ENCODE measurements around the gene PLN.

Gene PLN

DNA sequence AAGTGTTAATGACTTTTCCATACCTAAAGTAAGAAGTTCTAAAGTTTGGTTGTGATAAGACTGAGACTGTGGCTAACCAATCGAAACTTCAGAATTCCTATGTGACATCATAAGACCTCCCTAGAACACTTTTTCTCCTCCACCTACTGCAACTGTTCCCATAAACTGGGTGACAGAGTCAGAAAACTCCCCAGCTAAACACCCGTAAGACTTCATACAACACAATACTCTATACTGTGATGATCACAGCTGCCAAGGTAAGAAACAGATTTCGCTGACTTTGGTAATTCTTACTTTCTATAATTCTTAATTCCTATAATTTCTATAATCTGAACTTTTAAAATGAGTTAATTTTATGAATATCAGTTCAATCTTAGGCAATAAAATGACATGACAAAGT, at the start of gene PLN:
Gene PLN (plus strand): TSS at position 161 of the 400 bp plus-strand sequence. CDS start 10,626 bp downstream, outside the sequence.
- DNase-seq (ENCODE audit: low read depth in 1 of 2, low spot score in 1 of 2), result no peak

DNA sequence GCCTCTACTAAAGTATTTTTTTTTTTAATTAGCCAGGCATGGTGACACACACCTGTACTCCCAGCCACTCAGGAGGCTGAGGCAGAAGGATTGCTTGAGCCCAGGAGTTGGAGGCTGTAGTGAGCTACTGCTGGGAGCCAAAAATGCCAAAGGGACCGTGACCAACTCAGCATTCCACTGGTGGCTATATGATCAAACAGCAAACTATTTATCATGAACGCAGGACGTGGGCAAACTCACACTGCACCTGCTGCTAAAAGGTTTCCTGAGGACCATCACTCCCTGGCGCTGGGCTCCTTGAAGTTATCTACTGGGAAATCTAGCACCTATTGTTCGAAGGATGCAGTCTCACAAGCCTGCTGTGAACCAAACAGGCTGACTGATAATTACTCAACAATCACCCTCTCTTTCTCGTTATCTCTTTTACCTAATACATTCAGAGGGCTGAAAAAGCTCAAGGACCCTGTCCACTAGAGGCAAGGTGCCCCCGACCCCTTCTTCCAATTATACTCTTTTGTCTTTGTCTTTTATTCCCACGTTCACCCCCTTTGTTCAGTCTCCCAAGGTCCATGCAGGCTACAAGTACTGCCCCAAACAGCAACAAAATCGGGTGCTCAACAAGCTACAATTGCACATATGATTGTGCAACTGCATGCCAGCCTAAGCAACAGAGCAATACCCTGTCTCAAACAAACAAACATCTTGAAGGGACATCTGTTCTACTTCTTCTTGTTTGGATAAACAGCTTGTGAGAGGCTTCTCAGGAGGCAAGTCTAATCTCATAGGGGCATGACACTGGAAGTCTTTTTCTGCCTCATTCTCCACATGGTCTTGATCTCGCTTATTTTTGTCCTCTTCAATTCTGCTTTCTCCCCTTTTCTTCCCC, 47.7 kb upstream of the PLN start:
- no peak for DNase-seq (ENCODE audit: low read depth in 1 of 2, low spot score in 1 of 2)

DNA sequence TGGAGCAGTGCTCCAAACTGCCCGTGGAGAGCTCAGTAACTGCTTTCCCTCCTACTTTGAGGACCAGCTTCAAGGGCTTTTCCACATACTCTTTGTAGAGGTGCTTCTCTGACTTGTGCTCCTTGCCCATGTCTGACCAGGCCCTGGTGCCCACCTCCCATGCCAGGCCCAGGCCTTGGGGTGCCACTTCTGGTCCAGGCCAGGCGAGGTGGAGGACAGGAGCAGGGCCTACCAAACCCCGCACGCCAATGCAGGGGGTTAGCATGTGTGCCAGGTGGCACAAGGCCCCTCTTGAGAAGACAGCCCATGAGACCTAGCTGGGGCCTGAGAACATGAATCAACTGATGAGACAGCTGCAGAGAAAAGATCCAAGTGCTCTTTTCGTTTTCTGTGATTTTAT, 47.0 kb upstream of the PLN start:
- no peak for DNase-seq (ENCODE audit: low read depth in 1 of 2, low spot score in 1 of 2)

DNA sequence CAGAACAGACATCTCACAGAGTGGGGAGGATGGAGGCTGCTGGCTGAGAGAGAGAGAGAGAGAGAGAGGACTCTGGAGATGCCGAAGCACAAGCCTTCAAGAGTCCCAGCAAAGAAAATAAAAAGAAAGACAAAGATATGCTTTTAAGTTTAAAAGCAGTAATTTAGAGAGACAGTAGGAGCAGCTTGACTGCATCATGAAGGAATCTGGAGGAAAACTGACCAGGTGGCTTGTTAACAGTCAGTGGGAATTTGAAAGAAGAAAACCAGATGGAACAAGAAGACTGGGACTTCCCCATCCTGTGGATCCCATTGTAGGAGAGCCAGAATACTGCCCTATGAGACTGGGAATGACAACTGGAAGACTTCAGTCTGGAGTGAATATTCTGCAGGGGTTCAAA, 46.3 kb upstream of the PLN start:
- no peak for DNase-seq (ENCODE audit: low read depth in 1 of 2, low spot score in 1 of 2)

DNA sequence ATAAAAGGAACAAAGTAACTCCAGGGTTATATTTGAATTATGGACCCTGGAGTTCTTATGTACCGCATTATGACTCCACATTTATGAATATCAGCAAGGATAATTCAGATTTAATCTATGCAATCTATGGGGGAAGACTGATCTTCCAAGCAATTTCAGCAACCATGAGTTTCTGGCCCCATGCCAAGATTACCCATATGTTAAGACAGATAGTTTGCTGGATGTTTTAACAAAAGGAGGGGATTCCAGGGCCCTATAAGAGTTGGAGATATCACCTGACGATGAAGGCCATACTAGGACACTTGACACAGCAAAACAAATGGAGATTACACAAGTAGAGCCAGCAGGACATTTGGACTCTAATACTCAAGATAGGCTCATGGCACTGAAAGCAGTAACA, 45.9 kb upstream of the PLN start:
- DNase-seq (ENCODE audit: low read depth in 1 of 2, low spot score in 1 of 2), result no peak

DNA sequence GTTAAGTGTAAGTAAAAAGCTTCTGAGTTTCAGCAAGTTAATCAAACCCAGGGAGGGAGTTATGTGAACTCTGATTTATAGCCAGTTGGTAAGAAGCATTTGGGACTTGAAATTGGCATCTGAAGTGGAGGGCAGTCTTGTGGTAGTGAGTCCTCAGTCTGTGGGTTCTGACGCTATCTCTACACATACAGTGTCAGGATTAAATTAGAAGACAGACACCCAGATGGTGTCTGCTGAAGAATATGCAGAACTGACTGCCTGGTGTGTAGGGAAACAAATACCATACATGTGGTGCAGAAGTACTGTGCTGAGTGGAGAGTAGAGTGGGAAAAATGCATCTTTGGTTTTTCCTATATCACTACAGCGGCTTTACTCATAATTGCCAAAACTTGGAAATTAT, 43.5 kb upstream of the PLN start:
- DNase-seq (ENCODE audit: low read depth in 1 of 2, low spot score in 1 of 2), result no peak

DNA sequence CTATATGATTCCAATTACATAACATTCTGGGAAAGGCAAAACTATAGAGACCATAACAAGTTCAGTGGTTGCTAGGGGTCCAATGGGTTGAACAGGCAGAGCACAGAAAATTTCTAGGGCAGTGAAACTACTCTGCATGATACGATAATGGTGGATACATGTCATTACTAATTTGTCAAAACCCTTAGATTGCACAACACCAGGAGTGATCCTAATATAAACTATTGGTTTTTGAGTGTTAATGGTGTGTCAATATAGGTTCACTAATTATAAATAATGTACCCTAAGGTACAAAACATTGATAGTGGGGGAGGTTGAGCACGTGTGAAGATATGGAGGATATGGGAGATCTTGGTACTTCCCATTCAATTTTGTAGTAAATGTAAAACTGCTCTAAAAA, 42.4 kb upstream of the PLN start:
- DNase-seq (ENCODE audit: low read depth in 1 of 2, low spot score in 1 of 2), result no peak

DNA sequence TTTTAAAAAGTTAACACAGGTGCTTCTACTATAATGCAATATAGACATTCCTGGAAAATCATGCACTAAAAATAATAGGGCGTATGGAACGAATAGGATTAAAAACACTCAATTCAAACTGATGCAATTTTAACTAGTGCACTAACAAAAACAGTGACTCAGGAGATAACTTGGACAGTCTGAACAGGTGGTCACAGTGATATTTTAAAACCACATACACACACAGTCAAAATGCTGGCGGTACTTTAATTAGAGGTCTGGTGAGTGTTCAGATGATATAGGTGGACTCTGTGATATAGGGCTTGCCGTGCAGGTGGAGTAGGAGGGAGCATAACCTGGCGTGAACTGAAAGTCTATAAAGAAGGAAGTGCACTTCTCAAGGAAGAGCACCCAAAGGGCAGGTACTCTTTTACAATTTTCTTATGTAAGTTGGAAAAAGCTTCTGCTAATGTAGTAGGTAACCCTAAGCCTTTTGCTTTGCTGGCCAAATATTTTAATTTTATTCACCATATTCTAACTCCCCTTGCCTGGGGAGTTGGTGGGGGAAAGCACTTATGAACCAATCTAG, 41.9 kb upstream of the PLN start:
- no peak for DNase-seq (ENCODE audit: low read depth in 1 of 2, low spot score in 1 of 2)

DNA sequence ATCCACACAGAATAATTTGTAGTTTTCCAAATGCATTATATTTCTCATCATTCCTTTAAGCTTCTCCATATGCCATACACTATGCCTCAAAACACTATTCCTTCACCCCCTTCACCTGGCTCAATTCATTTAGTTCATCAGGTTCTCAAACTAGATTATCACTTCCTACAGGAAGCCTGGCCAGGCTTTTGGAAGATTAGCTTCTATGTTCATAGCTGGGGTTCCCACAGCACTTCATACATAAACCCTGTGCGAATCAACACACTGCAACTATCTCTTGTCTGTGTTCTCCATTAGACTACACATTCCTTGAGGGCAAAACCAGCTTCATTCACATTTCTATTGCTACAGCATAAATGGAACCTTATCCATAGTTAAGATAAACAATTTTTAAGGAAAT, 40.5 kb upstream of the PLN start:
- DNase-seq (ENCODE audit: low read depth in 1 of 2, low spot score in 1 of 2), result no peak

DNA sequence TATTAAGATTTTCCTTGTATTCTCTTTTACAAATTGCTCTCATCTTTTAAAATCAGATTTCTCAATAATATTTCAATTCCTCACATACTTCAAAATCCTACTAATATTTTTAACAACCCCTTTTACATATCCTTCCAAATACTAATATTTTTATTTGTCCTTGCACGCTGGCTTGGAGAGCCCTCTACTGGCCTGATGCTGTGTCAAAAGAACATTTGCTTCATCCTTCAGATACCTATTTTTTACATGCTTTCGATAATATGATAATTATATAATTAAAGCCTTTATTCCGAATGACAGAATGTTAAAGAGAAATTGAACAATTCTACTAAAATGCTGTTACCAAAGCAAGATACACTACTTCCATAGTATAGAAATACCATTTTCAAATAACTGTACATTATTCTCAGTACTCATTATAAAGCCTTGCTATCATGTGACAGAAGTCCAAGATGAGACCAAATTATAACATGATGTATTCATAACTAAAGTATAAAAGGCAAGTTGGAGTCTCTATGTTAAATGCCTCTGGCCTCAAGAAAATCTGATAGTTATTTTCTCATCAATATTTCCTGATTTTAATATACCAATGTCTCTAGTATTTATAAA, 39.0 kb upstream of the PLN start:
- DNase-seq (ENCODE audit: low read depth in 1 of 2, low spot score in 1 of 2), result no peak

DNA sequence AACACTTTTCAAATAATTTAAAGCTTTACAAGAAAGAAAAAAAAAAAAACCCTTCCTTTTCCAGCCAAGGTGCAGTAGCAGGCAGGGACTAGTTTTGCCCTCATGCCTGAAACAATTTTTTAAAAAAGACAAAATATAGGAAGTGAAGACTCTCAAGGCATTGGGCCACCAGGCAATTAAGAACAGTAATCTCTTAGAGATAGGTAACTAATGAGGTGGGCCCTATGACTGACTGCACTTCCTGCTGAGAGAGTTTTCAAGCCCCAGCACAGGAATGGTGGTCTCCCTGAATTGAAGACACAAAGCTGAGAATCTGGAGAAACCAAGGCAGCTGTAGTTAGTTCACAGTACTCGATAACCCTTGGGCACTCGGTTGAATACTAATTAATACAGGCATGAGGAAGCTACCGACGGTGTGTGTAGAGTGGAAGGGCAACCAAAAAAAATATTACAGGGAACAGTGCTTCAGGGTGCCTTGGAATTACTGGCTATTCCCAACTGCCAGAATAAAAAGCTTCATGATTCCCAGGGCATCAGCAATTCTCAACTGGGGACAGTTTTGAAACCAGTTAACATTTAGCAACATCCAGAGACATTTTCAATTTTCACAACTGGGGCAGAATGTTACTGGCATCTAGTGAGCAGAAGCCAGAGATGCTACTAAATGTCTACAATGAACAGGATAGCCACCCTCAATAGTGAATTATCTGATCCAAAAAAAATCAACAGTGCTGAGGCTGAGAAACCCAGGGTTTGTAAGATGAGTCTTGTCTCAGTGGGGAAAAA, 36.0 kb upstream of the PLN start:
- no peak for DNase-seq (ENCODE audit: low read depth in 1 of 2, low spot score in 1 of 2)

DNA sequence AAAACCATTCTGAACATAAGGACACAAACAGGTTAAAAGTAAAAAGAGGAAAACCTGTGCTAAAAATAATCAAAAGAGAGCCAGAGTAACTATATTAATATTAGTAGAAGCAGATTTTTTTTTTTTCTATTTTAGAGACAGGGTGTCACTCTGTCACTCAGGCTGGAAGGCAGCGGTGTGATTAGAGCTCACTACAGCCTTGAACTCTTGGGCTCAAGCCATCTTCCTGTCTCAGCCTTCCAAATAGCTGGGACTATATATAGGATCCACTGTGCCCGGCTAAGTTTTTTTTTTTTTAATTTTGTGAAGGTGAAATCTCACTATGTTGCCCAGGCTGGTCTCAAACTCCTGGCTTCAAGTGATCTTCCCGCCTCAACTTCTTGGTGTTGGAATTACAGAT, 33.4 kb upstream of the PLN start:
- no peak for DNase-seq (ENCODE audit: low read depth in 1 of 2, low spot score in 1 of 2)

DNA sequence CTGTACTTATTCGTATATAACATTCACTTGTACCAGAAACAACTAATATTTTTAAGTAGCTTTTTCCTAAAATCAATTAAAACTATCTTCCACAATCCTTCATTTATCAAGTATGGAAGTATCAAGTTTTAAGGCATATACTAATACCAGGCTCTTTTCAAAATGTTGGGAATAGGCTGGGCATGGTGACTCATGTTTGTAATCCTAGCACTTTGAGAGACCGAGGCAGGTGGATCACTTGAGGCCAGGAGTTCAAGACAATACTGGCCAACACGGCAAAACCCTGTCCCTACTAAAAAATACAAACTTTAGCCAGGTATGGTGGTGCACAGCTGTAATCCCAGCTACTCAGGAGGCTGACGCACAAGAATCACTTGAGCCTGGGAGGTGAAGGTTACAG, 25.7 kb upstream of the PLN start:
- no peak for DNase-seq (ENCODE audit: low read depth in 1 of 2, low spot score in 1 of 2)

DNA sequence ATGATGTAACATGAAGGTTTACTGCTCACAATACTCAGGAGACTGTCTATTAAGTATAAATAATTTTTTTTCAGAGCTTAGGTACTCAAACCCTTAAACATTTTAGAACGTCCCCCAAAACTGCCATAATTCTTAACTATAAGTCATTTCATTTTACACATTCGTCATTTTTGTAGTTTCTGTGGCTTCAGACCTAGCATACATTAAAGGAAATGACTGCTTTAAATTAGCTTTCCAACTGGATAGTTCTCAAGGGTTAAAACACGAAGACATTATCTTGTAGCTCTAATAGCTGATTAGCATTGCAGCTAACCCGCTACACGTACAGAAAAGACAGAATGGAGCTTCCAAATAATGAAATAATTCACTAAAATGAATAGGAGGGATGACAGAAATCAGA, 24.9 kb upstream of the PLN start:
- DNase-seq (ENCODE audit: low read depth in 1 of 2, low spot score in 1 of 2), result no peak

DNA sequence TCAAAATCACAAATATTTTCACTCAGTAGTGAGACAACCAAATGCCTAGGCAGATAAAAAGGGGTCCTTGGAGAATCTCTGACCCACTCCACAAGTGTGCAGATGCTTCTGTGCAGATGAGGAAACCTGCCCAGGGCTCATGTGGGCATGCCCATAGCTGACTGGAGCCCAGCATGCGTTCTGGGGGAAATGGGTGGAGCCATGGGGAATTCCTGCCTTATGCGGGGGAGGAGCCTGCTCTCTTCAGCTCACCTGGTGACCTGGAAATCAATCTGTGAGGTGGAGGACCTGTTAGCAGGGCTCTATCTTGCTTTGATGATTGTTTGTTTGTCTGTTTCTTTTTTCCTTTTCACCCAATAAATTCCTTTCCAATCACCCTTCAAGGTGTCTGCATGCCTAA, 23.4 kb upstream of the PLN start:
- DNase-seq (ENCODE audit: low read depth in 1 of 2, low spot score in 1 of 2), result no peak

DNA sequence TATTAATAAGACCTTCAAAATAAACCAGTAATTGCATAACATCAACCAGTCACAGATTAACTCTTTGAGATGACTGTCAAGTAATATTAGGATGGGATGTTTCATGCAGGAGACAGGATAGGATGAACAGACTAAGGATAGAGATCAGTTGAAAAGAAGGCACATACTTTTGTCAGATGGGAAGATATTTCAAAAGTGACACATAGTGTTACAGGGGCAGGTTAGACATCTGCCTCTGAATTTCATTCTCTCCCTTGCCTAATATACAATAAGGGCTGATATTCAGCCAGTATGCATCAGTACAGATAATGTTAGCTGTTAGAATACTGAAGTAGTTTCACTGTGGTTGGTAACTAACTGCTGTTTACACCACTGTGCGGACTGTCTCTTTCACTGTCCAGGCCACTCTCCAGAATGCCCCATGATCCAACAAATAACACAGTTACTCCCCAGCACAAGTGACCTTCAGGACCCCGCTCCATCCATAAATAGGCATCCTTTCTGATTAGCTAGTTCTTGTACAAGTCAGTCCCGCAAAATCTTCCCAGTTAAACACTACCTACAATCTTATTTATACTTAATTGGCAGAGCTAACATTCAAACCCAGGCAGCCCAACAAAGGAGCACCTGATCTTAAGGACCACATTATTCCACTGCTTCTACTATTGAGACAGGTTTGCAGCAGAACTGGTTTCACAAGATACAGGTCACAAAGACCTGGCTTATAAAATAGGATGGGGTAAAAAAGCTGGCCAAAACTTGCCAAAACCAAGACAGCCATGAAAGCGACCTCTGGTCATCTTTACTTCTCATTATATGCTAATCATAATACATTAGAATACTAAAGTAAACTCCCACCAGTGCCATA, 21.9 kb upstream of the PLN start:
- no peak for DNase-seq (ENCODE audit: low read depth in 1 of 2, low spot score in 1 of 2)

DNA sequence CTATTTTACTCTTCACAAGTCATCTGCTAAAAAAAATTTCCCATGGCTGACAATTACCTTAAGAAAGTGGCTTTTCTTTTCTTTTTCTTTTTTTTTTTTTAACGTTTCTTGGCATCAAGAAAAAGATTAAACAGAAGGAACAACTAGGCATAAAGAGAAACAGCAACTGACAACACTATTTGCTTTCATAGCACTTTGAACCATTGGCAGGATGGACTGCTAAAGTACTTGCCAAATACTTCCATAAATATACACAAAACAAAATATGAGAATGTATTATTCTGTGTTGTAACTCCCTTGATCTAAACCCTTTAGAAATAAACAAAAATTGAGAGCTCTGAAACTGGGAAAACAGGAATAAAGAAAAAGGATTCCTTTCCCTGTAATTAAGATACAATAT, 20.0 kb upstream of the PLN start:
- DNase-seq (ENCODE audit: low read depth in 1 of 2, low spot score in 1 of 2), result no peak

DNA sequence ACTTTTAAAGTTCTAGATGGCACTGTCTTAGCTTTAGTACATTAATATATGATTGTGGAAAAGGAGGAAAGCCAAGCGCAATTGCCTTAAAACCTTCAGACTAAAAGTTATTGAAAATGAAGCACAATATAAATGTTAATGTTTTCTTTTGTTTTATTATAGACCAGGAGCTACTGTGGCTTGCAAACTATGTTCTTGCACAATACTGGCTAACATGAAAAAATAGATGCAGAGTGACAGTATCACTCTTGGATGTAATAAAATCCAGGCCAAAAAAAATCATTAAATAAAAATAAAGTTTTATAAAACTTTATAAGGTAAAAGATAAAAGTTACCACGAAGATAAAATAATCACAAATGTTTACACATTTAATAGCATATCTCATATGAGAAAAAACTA, 18.3 kb upstream of the PLN start:
- no peak for DNase-seq (ENCODE audit: low read depth in 1 of 2, low spot score in 1 of 2)

DNA sequence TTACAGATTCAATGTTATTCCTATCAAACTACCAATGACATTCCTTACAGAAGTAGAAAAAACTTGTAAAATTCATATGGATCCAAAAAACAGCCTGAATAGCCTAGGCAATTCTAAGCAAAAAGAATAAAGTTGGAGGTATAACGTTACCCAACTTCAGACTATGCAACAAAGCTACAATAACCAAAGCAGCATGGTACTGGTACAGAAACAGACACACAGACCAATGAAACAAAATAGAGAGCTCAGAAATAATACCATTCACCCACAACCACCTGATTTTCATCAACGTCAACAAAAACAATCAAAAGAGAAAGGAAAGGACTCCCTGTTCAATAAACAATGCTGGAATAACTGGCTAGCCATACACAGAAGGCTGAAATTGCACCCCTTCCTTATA, 17.2 kb upstream of the PLN start:
- no peak for DNase-seq (ENCODE audit: low read depth in 1 of 2, low spot score in 1 of 2)

DNA sequence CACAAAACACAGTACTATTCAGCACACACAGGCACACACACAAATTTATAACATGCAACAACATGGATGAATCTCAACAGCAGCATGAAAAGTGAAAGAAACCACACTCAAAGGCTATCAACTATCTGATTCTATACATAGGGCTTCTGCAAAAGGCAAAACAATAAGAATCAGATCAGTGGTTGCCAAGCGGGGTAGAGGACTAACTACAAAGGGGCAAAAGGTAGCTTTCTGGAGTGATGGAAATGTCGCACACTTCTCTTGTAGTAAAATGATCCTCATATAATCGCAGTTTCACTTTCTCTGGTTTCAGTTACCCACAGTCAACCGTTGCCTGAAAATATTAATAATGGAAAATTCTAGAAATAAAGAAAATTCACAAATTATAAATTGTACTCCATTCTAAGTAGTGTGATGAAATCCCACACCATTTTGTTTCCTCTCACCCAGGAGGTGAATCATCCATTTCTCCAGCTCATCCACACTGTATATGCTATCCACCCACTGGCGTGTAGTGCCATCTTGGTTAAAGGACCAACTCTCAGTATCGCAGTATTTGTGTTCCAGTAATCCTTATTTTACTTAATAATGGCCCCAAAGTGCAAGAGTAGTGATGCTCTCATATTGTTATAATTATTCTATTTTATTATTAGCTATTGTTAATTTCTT, 12.8 kb upstream of the PLN start:
- no peak for DNase-seq (ENCODE audit: low read depth in 1 of 2, low spot score in 1 of 2)

Data from activated CD4-positive, alpha-beta T cell treated with anti-CD3 and anti-CD28 coated beads, Interleukin-2, amount 50 U/mL, for 24 hours (primary cell).